Effector CD8-positive, alpha-beta T cell (primary cell): ENCODE data around the gene PARM1.

ENCODE experiments used
- DNase-seq: peaks from one replicate; lab custom pipeline; 2025; lab: John Stamatoyannopoulos, UW

The PARM1 gene

GRCh38 chr4:75080888-75081287 is 148.0 kb downstream of the PARM1 start:
- DNase-seq = no peak

DNA sequence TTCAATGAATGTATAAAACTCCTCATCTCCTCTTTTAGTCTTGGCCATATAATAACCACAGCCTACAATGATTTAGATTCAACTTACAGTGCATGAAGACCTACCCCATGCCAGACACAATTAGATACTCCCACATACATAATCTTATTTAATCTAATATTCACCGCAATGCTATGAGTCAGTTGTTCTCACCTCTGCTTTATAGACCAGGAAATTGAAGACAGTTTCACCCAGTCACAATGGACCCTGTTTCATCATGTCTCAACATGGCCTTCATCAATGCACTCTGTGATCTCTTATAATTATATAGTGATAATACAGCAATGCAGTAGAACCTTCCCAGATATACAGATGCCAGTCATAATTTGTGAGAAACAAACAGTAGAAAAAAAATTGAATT is 148.6 kb downstream of the PARM1 start:
- DNase-seq = no peak

- no peak for DNase-seq
Measured at GRCh38 chr4:75087416-75087815, 154.5 kb downstream of the PARM1 start.

- no peak for DNase-seq
Measured at GRCh38 chr4:75087865-75088264, 154.9 kb downstream of the PARM1 start.

DNA sequence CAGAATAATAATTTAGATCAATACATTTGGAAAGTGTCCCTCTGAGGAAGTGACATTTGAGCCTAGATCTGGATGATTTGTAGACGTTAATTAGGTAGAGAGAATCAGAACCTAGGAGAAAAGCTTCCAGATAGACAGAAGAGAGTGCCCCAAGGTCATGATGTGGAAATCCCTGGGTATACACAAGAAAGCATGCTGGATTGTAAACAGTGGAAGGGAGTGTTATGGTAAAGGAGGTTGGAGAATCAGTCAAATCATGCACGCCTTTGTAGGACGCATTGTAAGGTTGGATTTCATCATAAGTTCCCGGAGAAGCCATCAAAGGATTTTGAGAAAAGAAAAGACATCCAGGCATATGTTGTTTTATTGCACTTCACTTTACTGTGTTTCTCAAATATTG is 156.3 kb downstream of the PARM1 start:
- DNase-seq = no peak

DNA sequence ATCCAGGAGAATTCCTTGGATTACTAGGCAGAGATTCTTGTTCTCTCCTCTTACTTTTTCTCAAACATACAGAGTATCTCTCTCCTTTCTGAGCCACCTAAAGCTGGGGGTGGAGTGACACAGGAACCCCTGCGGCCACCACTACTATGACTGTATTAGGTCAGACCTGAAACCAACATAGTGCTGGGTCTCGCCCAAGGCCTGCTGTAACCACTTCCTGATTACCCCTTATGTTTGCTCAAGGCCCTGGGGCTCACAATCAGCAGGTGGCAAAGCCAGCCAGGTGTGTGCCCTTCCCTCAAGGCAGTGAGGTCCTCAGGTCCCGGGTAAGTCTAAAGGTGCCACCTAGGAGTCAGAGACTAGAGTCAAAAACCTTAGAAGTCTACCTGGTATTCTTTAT is 166.4 kb downstream of the PARM1 start:
- DNase-seq = no peak
